Activated T-cell treated with anti-CD3 and anti-CD28 coated beads, Interleukin-2, amount 50 U/mL, for 24 hours (primary cell): ENCODE data around the gene ARL3.
"Not testable (repeated sequence)": the region's sequence is repeated elsewhere in the genome, so short reads cannot be mapped to it uniquely, and the experiment has no call there.

Experiments used
- DNase-seq: peaks from one replicate; pipeline ENCODE4 v3.0.0-alpha.2; 2020
- H3K27ac Mint-ChIP-seq: 2 replicates; pipeline ENCODE4 v1.8.0; 2020; ENCODE audit warnings: mild to moderate bottlenecking, mixed read lengths
- H3K27me3 Mint-ChIP-seq: 2 replicates; pipeline ENCODE4 v1.8.0; 2020; ENCODE audit warnings: mixed read lengths
- H3K36me3 Mint-ChIP-seq: 2 replicates; pipeline ENCODE4 v1.8.0; 2020; ENCODE audit warnings: low read depth, mixed read lengths
- H3K4me1 Mint-ChIP-seq: 2 replicates; pipeline ENCODE4 v1.8.0; 2020; ENCODE audit warnings: low read depth, mixed read lengths
- H3K4me3 Mint-ChIP-seq: 2 replicates; pipeline ENCODE4 v1.8.0; 2020; ENCODE audit warnings: mild to moderate bottlenecking, moderate library complexity, mixed read lengths
- H3K9me3 Mint-ChIP-seq: 2 replicates; pipeline ENCODE4 v1.8.0; 2020; ENCODE audit warnings: mixed read lengths

Gene ARL3

GRCh38 chr10:102721954-102722353 lies 7.8 kb upstream of the ARL3 start:
- Mint-ChIP-seq H3K27ac (peak overlapping the region; percentile 45), H3K27me3 (no peaks in the 10 kb centered on the region), H3K9me3 (no peaks in the 10 kb centered on the region), H3K4me1 (peaks cover 38% of the 10 kb centered on the region), H3K4me3 (no peak overlapping the region), H3K36me3 (peaks cover 76% of the 10 kb centered on the region)
- no peak for DNase-seq

DNA sequence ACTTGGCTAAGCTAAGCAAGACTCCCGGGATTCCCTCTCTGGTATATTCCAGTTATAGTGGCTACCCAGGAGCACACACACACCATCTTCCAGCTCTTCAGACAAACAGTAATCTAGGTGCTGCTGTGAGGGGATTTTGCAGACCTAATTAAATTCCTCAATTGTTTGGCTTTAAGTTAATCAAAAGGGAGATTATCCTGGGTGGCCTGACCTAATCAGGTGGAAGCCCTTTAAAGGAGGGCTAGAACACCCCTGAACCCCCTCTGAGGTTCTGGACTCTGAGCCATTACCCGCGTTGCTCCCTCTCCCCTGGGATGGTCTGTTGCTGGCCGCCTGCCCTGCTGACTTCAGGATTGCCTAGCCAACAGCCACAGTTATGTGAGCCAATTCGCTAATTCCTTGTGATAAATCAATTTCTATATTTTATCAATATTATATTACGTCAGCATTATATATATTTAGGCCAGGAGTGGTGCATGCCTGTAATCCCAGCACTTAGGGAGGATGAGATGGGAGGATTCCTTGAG lies 6.6 kb upstream of the ARL3 start:
- DNase-seq, result no peak
- H3K27ac Mint-ChIP-seq, result no peak overlapping the region
- peaks cover 48% of the 10 kb centered on the region for H3K4me1 Mint-ChIP-seq
- no peak overlapping the region for H3K4me3 Mint-ChIP-seq
- H3K36me3 Mint-ChIP-seq, result peaks cover 77% of the 10 kb centered on the region
- H3K9me3 Mint-ChIP-seq, result no peaks in the 10 kb centered on the region
- no peaks in the 10 kb centered on the region for H3K27me3 Mint-ChIP-seq

DNA sequence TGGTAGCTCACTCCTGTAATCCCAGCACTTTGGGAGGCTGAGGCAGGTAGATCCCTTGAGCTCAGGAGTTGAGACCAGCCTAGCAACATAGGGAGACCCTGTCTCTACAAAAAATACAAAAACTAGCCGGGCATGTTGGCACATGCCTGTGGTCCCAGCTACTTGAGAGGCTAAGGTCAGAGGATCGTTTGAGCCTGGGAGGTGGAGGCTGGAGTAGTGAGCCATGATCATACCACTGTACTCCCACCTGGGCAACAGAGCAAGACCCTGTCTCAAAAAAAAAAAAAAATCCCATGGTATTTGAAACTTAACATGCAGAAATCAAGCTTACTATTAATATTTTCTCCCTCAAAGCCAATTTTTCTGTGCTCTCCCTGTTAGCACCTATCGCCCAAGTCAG lies 6.1 kb upstream of the ARL3 start:
- H3K4me1 Mint-ChIP-seq, result peaks cover 53% of the 10 kb centered on the region

DNA sequence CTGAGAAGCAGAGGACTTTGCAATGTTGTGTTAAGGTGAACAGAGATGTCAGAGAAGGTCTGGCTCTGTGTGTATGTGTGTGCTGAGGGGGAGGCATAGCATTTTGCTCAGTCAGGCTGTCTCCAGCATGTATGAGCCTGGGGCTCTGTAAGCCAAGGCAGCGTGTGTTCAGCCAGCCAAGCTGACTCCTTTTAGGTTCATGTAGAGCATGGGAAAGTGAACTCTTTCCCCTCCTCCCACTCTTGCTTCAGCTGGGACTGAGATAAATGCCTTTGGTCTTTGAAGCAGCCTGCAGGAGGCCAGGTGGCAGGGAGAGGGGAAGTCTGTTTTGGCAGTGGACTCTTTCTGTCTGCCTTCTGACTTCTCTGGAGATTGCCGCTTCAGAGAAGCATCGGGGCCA lies 4.0 kb upstream of the ARL3 start:
- no peak overlapping the region for H3K4me3 Mint-ChIP-seq
- no peaks in the 10 kb centered on the region for H3K9me3 Mint-ChIP-seq
- H3K36me3 Mint-ChIP-seq, result peaks cover 78% of the 10 kb centered on the region
- DNase-seq, result no peak
- H3K27ac Mint-ChIP-seq, result peak overlapping the region; percentile 24
- no peaks in the 10 kb centered on the region for H3K27me3 Mint-ChIP-seq
- peaks cover 54% of the 10 kb centered on the region for H3K4me1 Mint-ChIP-seq

More for the DNA sequence above, 6.1 kb upstream of the ARL3 start:
- Mint-ChIP-seq H3K36me3 (peaks cover 79% of the 10 kb centered on the region), H3K27me3 (no peaks in the 10 kb centered on the region), H3K27ac (no peak overlapping the region), H3K9me3 (no peaks in the 10 kb centered on the region), H3K4me3 (no peak overlapping the region)
- DNase-seq, result no peak

DNA sequence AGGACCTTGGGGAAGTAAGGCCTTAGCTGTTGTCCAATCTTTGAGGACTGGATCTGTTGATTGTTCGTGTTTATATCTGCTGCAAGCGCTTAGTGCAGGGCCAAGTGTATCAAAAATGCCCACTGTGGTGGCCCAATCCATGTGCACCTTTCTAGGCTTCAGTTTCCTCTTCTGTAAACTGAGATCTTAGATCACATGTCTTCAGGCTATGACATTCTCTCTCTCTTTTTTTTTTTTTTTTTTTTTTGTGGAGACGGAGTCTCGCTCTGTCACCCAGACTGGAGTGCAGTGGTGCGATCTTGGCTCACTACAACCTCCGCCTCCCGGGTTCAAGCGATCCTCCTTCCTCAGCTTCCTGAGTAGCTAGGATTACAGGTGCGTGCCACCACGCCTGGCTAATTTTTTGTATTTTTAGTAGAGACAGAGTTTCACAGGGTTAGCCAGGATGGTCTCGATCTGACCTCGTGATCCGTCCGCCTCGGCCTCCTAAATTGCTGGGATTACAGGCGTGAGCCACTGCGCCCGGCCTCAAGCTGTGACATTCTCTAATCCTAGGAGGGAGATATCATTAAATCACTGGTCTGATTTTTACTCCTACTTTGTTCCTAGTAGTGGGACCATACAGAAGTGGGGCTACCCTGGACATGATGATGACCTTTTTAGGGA lies 2.8 kb upstream of the ARL3 start:
- peak overlapping the region; percentile 85 for H3K4me3 Mint-ChIP-seq
- H3K9me3 Mint-ChIP-seq, H3K27me3 Mint-ChIP-seq, H3K27ac Mint-ChIP-seq, DNase-seq: not testable (repeated sequence)
- H3K36me3 Mint-ChIP-seq, result peaks cover 71% of the 10 kb centered on the region
- peaks cover 63% of the 10 kb centered on the region for H3K4me1 Mint-ChIP-seq

DNA sequence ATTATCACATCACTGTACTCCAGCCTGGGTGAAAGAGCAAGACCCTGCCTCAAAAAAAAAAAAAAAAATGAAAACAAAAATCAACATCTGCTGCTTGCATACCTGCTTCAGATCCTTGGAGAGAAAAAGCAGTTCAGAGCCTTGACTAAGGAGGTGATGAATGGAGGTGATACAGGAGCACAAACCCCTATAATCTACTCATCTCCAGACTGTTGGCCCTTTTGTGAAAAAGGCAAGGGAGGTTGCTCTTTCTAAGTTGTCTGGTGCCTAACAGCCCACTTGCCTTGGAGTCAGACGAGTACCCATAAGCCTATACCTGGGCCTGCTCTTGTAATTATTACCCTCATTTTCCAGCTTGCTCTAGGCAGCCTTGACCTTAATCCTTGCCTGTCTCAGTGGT lies 1.7 kb upstream of the ARL3 start:
- DNase-seq, result no peak
- peak overlapping the region; percentile 74 for H3K27ac Mint-ChIP-seq
- H3K27me3 Mint-ChIP-seq, result no peaks in the 10 kb centered on the region
- H3K9me3 Mint-ChIP-seq, result no peaks in the 10 kb centered on the region
- peaks cover 66% of the 10 kb centered on the region for H3K4me1 Mint-ChIP-seq
- H3K4me3 Mint-ChIP-seq, result peak overlapping the region; percentile 85
- H3K36me3 Mint-ChIP-seq, result peaks cover 67% of the 10 kb centered on the region

GRCh38 chr10:102714621-102715455 lies 641 bp upstream of the ARL3 start, which contains the start of gene SFXN2:
Gene SFXN2, plus strand, starts transcription at chr10:102714636. Its CDS starts 12,001 bp downstream, at chr10:102726637.
- peaks cover 70% of the 10 kb centered on the region for H3K4me1 Mint-ChIP-seq
- peak within 1 kb of the TSS; percentile 85 for H3K4me3 Mint-ChIP-seq
- no peaks in the 10 kb centered on the region for H3K27me3 Mint-ChIP-seq
- DNase-seq, result no peak
- peak within 1 kb of the TSS; percentile 93 for H3K27ac Mint-ChIP-seq
- H3K9me3 Mint-ChIP-seq, result no peaks in the 10 kb centered on the region
- H3K36me3 Mint-ChIP-seq, result peaks cover 61% of the 10 kb centered on the region

GRCh38 chr10:102713539-102713813 lies 721 bp downstream of the ARL3 start:
- Mint-ChIP-seq H3K9me3 (no peaks in the 10 kb centered on the region), H3K4me3 (peak overlapping the region; percentile 85), H3K4me1 (peaks cover 63% of the 10 kb centered on the region), H3K27ac (peak overlapping the region; percentile 92), H3K36me3 (peaks cover 49% of the 10 kb centered on the region), H3K27me3 (no peaks in the 10 kb centered on the region)
- no peak for DNase-seq

DNA sequence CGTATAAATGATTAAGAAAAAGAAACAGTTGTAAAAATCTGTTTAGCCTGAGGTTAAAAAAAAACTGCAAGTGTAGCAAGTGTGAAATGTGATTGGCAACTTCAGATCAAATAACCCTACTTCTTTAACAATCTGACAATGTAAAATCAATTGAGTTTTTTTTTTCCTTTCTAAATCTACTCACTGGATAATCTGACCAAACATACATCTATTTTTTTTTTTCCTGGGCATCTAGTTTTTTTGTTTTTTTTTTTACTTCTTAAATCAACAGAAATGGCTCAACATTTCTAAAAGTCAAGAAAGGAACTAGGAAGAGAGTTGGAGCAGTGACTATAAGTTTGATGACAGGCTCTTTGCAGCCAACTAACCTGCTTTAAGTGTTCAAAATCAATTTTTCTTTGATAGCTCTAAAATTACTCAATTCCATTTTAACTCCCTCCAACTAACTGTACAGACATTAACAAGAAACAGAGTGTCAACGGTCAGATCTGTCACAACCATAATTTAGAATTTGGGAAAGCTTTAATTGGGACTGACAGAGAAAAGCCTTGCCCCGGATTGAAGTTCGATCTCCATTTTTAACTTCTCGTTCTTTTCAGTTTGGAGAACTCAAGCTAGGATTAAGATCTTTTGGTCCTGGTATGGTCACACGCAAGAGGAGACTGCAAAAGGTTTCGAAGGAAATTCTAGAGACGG lies 1.2 kb downstream of the ARL3 start:
- DNase-seq, result no peak
- Mint-ChIP-seq H3K27me3 (no peaks in the 10 kb centered on the region), H3K27ac (peak overlapping the region; percentile 92), H3K4me3 (peak overlapping the region; percentile 85), H3K9me3 (no peaks in the 10 kb centered on the region), H3K4me1 (peaks cover 61% of the 10 kb centered on the region), H3K36me3 (peaks cover 44% of the 10 kb centered on the region)

GRCh38 chr10:102712089-102712488 lies 2.1 kb downstream of the ARL3 start:
- Mint-ChIP-seq H3K4me1 (peaks cover 56% of the 10 kb centered on the region), H3K36me3 (peaks cover 35% of the 10 kb centered on the region), H3K27ac (peak overlapping the region; percentile 86), H3K4me3 (peak overlapping the region; percentile 85), H3K9me3 (no peaks in the 10 kb centered on the region), H3K27me3 (no peaks in the 10 kb centered on the region)
- DNase-seq, result no peak

DNA sequence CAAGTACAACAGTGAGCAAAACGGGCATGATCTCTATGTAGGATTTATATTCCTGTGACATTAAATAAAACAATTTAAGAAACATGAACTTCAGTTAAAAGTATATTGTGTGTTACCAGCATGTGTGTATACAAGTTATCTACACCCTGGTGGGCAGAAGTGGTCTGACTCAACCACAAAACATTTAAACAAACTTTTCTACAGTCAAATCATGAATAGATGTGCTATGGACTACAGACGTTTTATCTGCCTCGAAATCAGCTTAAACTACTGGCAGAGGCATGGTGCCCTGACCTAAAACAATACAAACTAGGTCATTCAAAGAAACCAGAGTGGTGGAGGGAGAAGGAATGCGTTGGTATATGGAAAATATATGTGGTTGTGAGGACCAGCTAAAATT lies 3.6 kb downstream of the ARL3 start:
- peaks cover 22% of the 10 kb centered on the region for H3K36me3 Mint-ChIP-seq
- no peak overlapping the region for H3K4me3 Mint-ChIP-seq
- no peaks in the 10 kb centered on the region for H3K9me3 Mint-ChIP-seq
- DNase-seq, result no peak
- H3K27ac Mint-ChIP-seq, result peak overlapping the region; percentile 92
- H3K27me3 Mint-ChIP-seq, result no peaks in the 10 kb centered on the region
- peaks cover 46% of the 10 kb centered on the region for H3K4me1 Mint-ChIP-seq

DNA sequence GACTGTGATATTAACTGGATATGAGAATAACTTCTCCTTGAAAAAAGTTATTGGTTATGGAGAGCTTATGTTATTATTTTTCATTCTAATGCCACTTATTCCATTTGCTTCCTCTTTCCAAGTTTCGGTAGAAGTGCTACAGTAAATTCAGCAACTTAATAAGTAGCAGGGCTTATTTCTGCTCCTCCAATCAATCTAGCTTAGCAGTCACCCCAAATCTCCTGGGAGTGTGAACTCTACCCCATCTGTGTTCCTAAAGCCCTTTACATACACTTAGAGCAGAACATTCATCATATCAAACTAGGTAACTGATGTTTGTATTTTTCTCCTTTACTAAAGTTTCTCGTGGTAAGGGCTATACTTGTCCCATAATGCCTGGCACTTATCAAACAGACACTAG lies 8.7 kb downstream of the ARL3 start:
- peaks cover 10% of the 10 kb centered on the region for H3K36me3 Mint-ChIP-seq
- DNase-seq, result no peak
- no peak overlapping the region for H3K4me3 Mint-ChIP-seq
- H3K4me1 Mint-ChIP-seq, result peaks cover 29% of the 10 kb centered on the region
- H3K27ac Mint-ChIP-seq, result no peak overlapping the region
- H3K9me3 Mint-ChIP-seq, result no peaks in the 10 kb centered on the region
- H3K27me3 Mint-ChIP-seq, result no peaks in the 10 kb centered on the region

- Mint-ChIP-seq H3K36me3 (peaks cover 11% of the 10 kb centered on the region), H3K9me3 (no peaks in the 10 kb centered on the region), H3K27ac (peak overlapping the region; percentile 78), H3K27me3 (no peaks in the 10 kb centered on the region), H3K4me1 (peaks cover 23% of the 10 kb centered on the region), H3K4me3 (no peak overlapping the region)
- no peak for DNase-seq
These were observed 9.3 kb downstream of the ARL3 start for GRCh38 chr10:102704915-102705314.

GRCh38 chr10:102702742-102703141 lies 11.5 kb downstream of the ARL3 start:
- DNase-seq, result no peak
- Mint-ChIP-seq H3K27ac (no peak overlapping the region), H3K4me3 (no peak overlapping the region), H3K4me1 (peaks cover 20% of the 10 kb centered on the region), H3K9me3 (no peaks in the 10 kb centered on the region), H3K36me3 (peaks cover 32% of the 10 kb centered on the region), H3K27me3 (no peaks in the 10 kb centered on the region)
